ENCODE results near the gene MXRA8. TPM values are rescaled to one million over a fixed set of nuclear protein-coding genes. Genes with fewer than 3 reads are reported as not detected.

Gene MXRA8
- total RNA-seq, 1 experiment from 2014 or later: 9.6 TPM

GRCh38 chr1:1318131-1318652, 40.2 kb downstream of the MXRA8 start:
- no peak for DNase-seq
- H3K79me1 ChIP-seq (ENCODE audit: insufficient read depth, low read depth, low read length, poor library complexity, severe bottlenecking): peaks cover 8% of the 10 kb centered on the region
- H3K4me2 ChIP-seq (ENCODE audit: insufficient read depth, insufficient read length, low read length): no peak overlapping the region
- H4K20me1 ChIP-seq (ENCODE audit: control insufficient read depth, insufficient read depth, insufficient read length): peaks cover 5% of the 10 kb centered on the region
- H3K4me1 Mint-ChIP-seq: peaks cover 8 to 23% of the 10 kb centered on the region in 2 experiments
- peaks cover 18 to 64% (median 55%) of the 10 kb centered on the region in 3 experiments; a peak in 6 of 7 replicates for H3K36me3 Mint-ChIP-seq (ENCODE audit: insufficient read depth in 1 of 3, low read depth in 3 of 3)
- no peak overlapping the region for H2BK120ac ChIP-seq (ENCODE audit: low read depth, low read length, poor library complexity, severe bottlenecking)
- no peaks in the 10 kb centered on the region for H3K9me3 Mint-ChIP-seq
- no peak overlapping the region for H3K14ac ChIP-seq (ENCODE audit: insufficient read depth, low read length)
- no peak overlapping the region for H3K56ac ChIP-seq (ENCODE audit: insufficient read length, low read depth, low read length)
- no peak overlapping the region for H2BK5ac ChIP-seq (ENCODE audit: insufficient read length, low read length)
- no peaks in the 10 kb centered on the region for H3K23me2 ChIP-seq (ENCODE audit: insufficient read length, low read depth, low read length, poor library complexity, severe bottlenecking)
- H3K27me3 Mint-ChIP-seq (ENCODE audit: low read depth): no peaks in the 10 kb centered on the region
- H3K79me2 ChIP-seq (ENCODE audit: insufficient read depth, low read length): peaks cover 10% of the 10 kb centered on the region; the same call in 1 of the 2 replicates
- no peaks in the 10 kb centered on the region for H3K9me3 ChIP-seq (ENCODE audit: control insufficient read depth, low read depth, low read length)
- no peak overlapping the region for H3K27ac Mint-ChIP-seq
- no peak overlapping the region for H3K23ac ChIP-seq (ENCODE audit: insufficient read length, low read depth, low read length)
- H3K27me3 ChIP-seq (ENCODE audit: insufficient read depth, low read length): no peaks in the 10 kb centered on the region
- no peak overlapping the region for H3K4ac ChIP-seq (ENCODE audit: low read depth, low read length)
- no peak overlapping the region for H2BK15ac ChIP-seq (ENCODE audit: low read depth, low read length)
- H2AFZ ChIP-seq (ENCODE audit: low read length): no peak overlapping the region
- H2BK20ac ChIP-seq (ENCODE audit: low read depth, low read length, poor library complexity, severe bottlenecking): no peak overlapping the region
- no peak overlapping the region for H2AK5ac ChIP-seq (ENCODE audit: insufficient read length, low read length)
- H3T11ph ChIP-seq (ENCODE audit: low read length): no peak overlapping the region
- no peak overlapping the region for H3K9ac ChIP-seq (ENCODE audit: extremely low read depth, insufficient read length, low read length)
- no peak for TF ChIP-seq CTCF (conservative IDR thresholded peaks at IDR 0.05)
- no peak overlapping the region for H4K91ac ChIP-seq (ENCODE audit: insufficient read length, low read depth, low read length)
- H2BK12ac ChIP-seq (ENCODE audit: insufficient read length, low read depth, low read length): no peak overlapping the region
- H4K8ac ChIP-seq (replicated peaks; ENCODE audit: insufficient read length, low read depth, low read length): no peak overlapping the region
- no peak overlapping the region; a peak in 1 of 5 replicates for H3K4me3 Mint-ChIP-seq
- WGBS (ENCODE audit: extremely low coverage, insufficient read length, low lambda C conversion rate): no CpG with 5 or more reads among the region's 9 CpGs
- H3K27ac ChIP-seq (ENCODE audit: insufficient read length, low read depth, low read length): no peak overlapping the region
- H3K4me1 ChIP-seq (ENCODE audit: insufficient read depth, low read length): no peaks in the 10 kb centered on the region; the same call in 1 of the 2 replicates
- no peak overlapping the region for H4K5ac ChIP-seq (ENCODE audit: insufficient read length, low read depth, low read length)
- H3K18ac ChIP-seq (ENCODE audit: insufficient read length, low read depth, low read length): no peak overlapping the region

Measured in H9 (cell line).